Keratinocyte (primary cell): Measurements from ENCODE around the gene NYAP2. TPM values are rescaled to one million over a fixed set of nuclear protein-coding genes. Genes with fewer than 3 reads are reported as not detected.

ENCODE experiments used
- DNase-seq: peaks from one replicate; pipeline ENCODE4 v3.0.0-alpha.2; 2011; ENCODE audit warnings: low read depth, missing footprints, low spot score
- FAIRE-seq: peaks from 2 replicates; lab custom pipeline; 2011; peaks lifted over from hg19 to GRCh38; lab: Jason Lieb, UNC
- H2AFZ ChIP-seq: 2 replicates; pipeline ENCODE4 v1.6.0; 2012; ENCODE audit warnings: low read length, control low read depth, inconsistent platforms; ENCODE audit not compliant: control insufficient read depth
- H3K27ac ChIP-seq: 2 replicates; pipeline ENCODE4 v1.5.1; 2011; ENCODE audit warnings: low read length; ENCODE audit not compliant: control insufficient read depth, insufficient read depth
- H3K27me3 ChIP-seq: 3 replicates; pipeline ENCODE4 v1.6.0; 2011; ENCODE audit warnings: low read length; ENCODE audit not compliant: control insufficient read depth, insufficient read depth; ENCODE audit errors: extremely low read depth
- H3K36me3 ChIP-seq, 2 experiments: 2 replicates in 1 of 2; 3 replicates in 1 of 2; pipeline ENCODE4 v1.5.1; 2011; ENCODE audit warnings: low read length in 2 of 2, mild to moderate bottlenecking in 1 of 2; ENCODE audit not compliant: control insufficient read depth in 2 of 2, insufficient read depth in 2 of 2; ENCODE audit errors: extremely low read depth in 1 of 2
- H3K4me1 ChIP-seq: 3 replicates; pipeline ENCODE4 v1.5.1; 2011; ENCODE audit warnings: low read length; ENCODE audit not compliant: control insufficient read depth, insufficient read depth; ENCODE audit errors: extremely low read depth
- H3K4me2 ChIP-seq: 3 replicates; pipeline ENCODE4 v1.6.0; 2011; ENCODE audit warnings: low read depth, low read length; ENCODE audit not compliant: control insufficient read depth, insufficient read depth; ENCODE audit errors: extremely low read depth
- H3K4me3 ChIP-seq, 3 experiments: fragments of 200-600 bp in 1 of 3; sonication (generic) in 1 of 3; 2 replicates in 2 of 3; 3 replicates in 1 of 3; pipeline ENCODE4 v1.5.1; 2011 to 2016; ENCODE audit warnings: low read length in 3 of 3, mild to moderate bottlenecking in 3 of 3, control low read depth in 2 of 3, inconsistent platforms in 1 of 3, low read depth in 1 of 3, mixed read lengths in 1 of 3, mixed run types in 1 of 3, moderate library complexity in 1 of 3; ENCODE audit not compliant: control insufficient read depth in 2 of 3, insufficient read depth in 2 of 3; ENCODE audit errors: extremely low read depth in 1 of 3
- H3K79me2 ChIP-seq: 2 replicates; pipeline ENCODE4 v1.6.0; 2012; ENCODE audit warnings: low read length; ENCODE audit not compliant: control insufficient read depth, insufficient read depth
- H3K9ac ChIP-seq: 3 replicates; pipeline ENCODE4 v1.6.0; 2011; ENCODE audit warnings: low read length; ENCODE audit not compliant: control insufficient read depth, insufficient read depth; ENCODE audit errors: extremely low read depth
- H3K9me1 ChIP-seq: 3 replicates; pipeline ENCODE4 v1.6.0; 2011; ENCODE audit warnings: low read length; ENCODE audit not compliant: control insufficient read depth, insufficient read depth; ENCODE audit errors: extremely low read depth
- H3K9me3 ChIP-seq: 2 replicates; pipeline ENCODE4 v1.5.1; 2012; ENCODE audit warnings: low read depth, low read length; ENCODE audit not compliant: control insufficient read depth
- H4K20me1 ChIP-seq: 3 replicates; pipeline ENCODE4 v1.6.0; 2011; ENCODE audit warnings: low read length; ENCODE audit not compliant: control insufficient read depth, insufficient read depth; ENCODE audit errors: extremely low read depth
- CTCF ChIP-seq, 3 experiments: IDR thresholded peaks in 1 of 3; conservative IDR thresholded peaks in 1 of 3; optimal IDR thresholded peaks in 1 of 3; 2 replicates in 2 of 3; 3 replicates in 1 of 3; pipeline versions ENCODE3 to v1.5.1; 2011; ENCODE audit warnings: low read length in 3 of 3, mild to moderate bottlenecking in 3 of 3, moderate library complexity in 2 of 3, control low read depth in 1 of 3, inconsistent platforms in 1 of 3; ENCODE audit not compliant: insufficient read depth in 2 of 3; ENCODE audit errors: extremely low read depth in 1 of 3
- EZH2 ChIP-seq: IDR thresholded peaks from one replicate; pipeline ENCODE4 v1.6.1; 2012; ENCODE audit warnings: inconsistent platforms, mild to moderate bottlenecking, low read length, moderate library complexity
- dilution Hi-C: fragments of 300-500 bp; cut with MboI; formaldehyde crosslinking; loops from one replicate; pipeline ENCODE4 v1.7.0; 2020; ENCODE audit warnings: low sequenced_read_pairs; ENCODE audit not compliant: extremely low pct_ligation_motif_present
- polyA plus RNA-seq, 5 experiments: library from polyadenylated mRNA; depleted of rRNA in 3 of 5; stranded (reverse) in 3 of 5; stranded (forward) in 1 of 5; unstranded in 1 of 5; fragments of >200 nt; gene quantifications; 1 replicate in 1 of 5; 2 replicates in 3 of 5; 3 replicates in 1 of 5; pipeline versions ENCODE4 v1.2.1 to v1.2.3, GENCODE V29; 2011 to 2012; ENCODE audit warnings: missing spikeins in 2 of 5, low read depth in 1 of 5, low replicate concordance in 1 of 5

Gene NYAP2
- polyA plus RNA-seq, 1 donor (not counting 4 experiments of a cell fraction or from before 2014, with no cell fraction given) = not detected

DNA sequence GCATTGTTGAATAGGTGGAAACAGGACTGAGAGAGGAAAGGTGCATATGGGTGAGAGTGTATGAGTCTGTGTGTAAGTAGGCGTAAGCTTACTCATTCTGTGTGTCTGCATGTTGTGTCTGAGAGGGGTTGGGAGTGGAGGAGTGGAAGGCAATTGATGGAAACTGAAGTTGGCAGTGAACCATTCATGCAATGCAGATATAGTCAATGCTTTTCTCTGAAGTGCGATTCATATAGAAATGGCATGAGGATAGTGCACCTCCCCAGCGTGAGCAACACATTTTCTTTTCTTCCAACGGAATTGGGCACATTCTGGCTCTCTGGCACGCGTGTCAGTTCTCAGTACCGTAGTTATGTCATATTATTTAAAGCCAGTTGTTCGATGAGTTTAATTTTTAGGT lies 250.5 kb downstream of the NYAP2 start:
- H4K20me1 ChIP-seq = no peaks in the 10 kb centered on the region

GRCh38 chr2:225660262-225661131 lies 261.0 kb downstream of the NYAP2 start:
- Histone ChIP-seq H3K9me3 (no peaks in the 10 kb centered on the region), H3K4me1 (no peaks in the 10 kb centered on the region), H3K36me3 (no peaks in the 10 kb centered on the region), H3K27ac (no peak overlapping the region), H3K4me2 (no peak overlapping the region), H4K20me1 (no peaks in the 10 kb centered on the region), H3K27me3 (no peaks in the 10 kb centered on the region), H3K79me2 (no peaks in the 10 kb centered on the region), H2AFZ (no peak overlapping the region), H3K9me1 (no peaks in the 10 kb centered on the region), H3K9ac (no peak overlapping the region), H3K4me3 (no peak overlapping the region)
- DNase-seq (no peak), FAIRE-seq (peak; percentile 60)
- dilution Hi-C loops = loop anchor here (25.0 kb wide), 1 partner anchor 1152 kb away; no protein-coding TSS in a partner anchor
- peak; percentile 76 to 88 (median 83) for TF ChIP-seq CTCF (optimal IDR thresholded peaks at IDR 0.05 in 1 of 3, IDR thresholded peaks at IDR 0.05 in 1 of 3, conservative IDR thresholded peaks at IDR 0.05 in 1 of 3; ENCODE audit: extremely low read depth in 1 of 3, insufficient read depth in 2 of 3, low read length in 3 of 3)
- TF ChIP-seq EZH2 = no peak

More for the DNA sequence above, 250.5 kb downstream of the NYAP2 start:
- Histone ChIP-seq H3K4me3 (no peak overlapping the region), H3K27ac (no peak overlapping the region), H3K9me1 (no peaks in the 10 kb centered on the region), H3K79me2 (no peaks in the 10 kb centered on the region), H3K4me1 (no peaks in the 10 kb centered on the region), H3K4me2 (no peak overlapping the region), H2AFZ (no peak overlapping the region), H3K27me3 (no peaks in the 10 kb centered on the region), H3K9ac (no peak overlapping the region), H3K9me3 (no peaks in the 10 kb centered on the region), H3K36me3 (no peaks in the 10 kb centered on the region)
- FAIRE-seq = no peak
- no peak for DNase-seq
- dilution Hi-C loops = loop anchor here (25.0 kb wide), 1 partner anchor 1162 kb away; no protein-coding TSS in a partner anchor
- TF ChIP-seq CTCF (optimal IDR thresholded peaks at IDR 0.05 in 1 of 3, IDR thresholded peaks at IDR 0.05 in 1 of 3, conservative IDR thresholded peaks at IDR 0.05 in 1 of 3; ENCODE audit: extremely low read depth in 1 of 3, insufficient read depth in 2 of 3, low read length in 3 of 3) (no peak), EZH2 (no peak)
